ENCODE results near the gene STOML1.

The STOML1 gene

GRCh38 chr15:74019734-74020133 lies 27.6 kb upstream of the STOML1 start:
- DNase-seq (ENCODE audit: low spot score) = no peak
- no peak for FAIRE-seq

GRCh38 chr15:74013374-74013894 lies 21.3 kb upstream of the STOML1 start:
- FAIRE-seq = no peak
- DNase-seq (ENCODE audit: low spot score) = no peak

GRCh38 chr15:74011610-74012009 lies 19.5 kb upstream of the STOML1 start:
- FAIRE-seq = no peak
- no peak for DNase-seq (ENCODE audit: low spot score)

- no peak for DNase-seq (ENCODE audit: low spot score)
- FAIRE-seq = no peak
Measured at GRCh38 chr15:74010929-74011540, 18.9 kb upstream of the STOML1 start.

- FAIRE-seq (no peak), DNase-seq (ENCODE audit: low spot score) (no peak)
Measured at GRCh38 chr15:74008901-74009300, 16.8 kb upstream of the STOML1 start.

GRCh38 chr15:74007820-74008371 lies 15.8 kb upstream of the STOML1 start:
- FAIRE-seq (no peak), DNase-seq (ENCODE audit: low spot score) (no peak)

GRCh38 chr15:74006774-74007639 lies 14.9 kb upstream of the STOML1 start:
- DNase-seq (ENCODE audit: low spot score) (no peak), FAIRE-seq (no peak)

- DNase-seq (ENCODE audit: low spot score) (no peak), FAIRE-seq (no peak)
Measured at GRCh38 chr15:73997986-73998385, 5.9 kb upstream of the STOML1 start.

- DNase-seq (ENCODE audit: low spot score) (peak; percentile 68), FAIRE-seq (peak; percentile 86)
Measured at GRCh38 chr15:73996939-73997338, 4.8 kb upstream of the STOML1 start.

GRCh38 chr15:73996267-73996666 lies 4.2 kb upstream of the STOML1 start:
- no peak for FAIRE-seq
- DNase-seq (ENCODE audit: low spot score) = no peak

- no peak for DNase-seq (ENCODE audit: low spot score)
- no peak for FAIRE-seq
Measured at GRCh38 chr15:73994912-73995622, 3.0 kb upstream of the STOML1 start.

- DNase-seq (ENCODE audit: low spot score) (peak; percentile 88), FAIRE-seq (peak; percentile 87)
Measured at GRCh38 chr15:73994413-73994883, 2.4 kb upstream of the STOML1 start, which contains the start of gene PML. Gene PML (plus strand): TSS chr15:73994716. CDS start chr15:73994813, 97 bp downstream.

- no peak for DNase-seq (ENCODE audit: low spot score)
- FAIRE-seq = no peak
Measured at GRCh38 chr15:73993211-73993994, 1.3 kb upstream of the STOML1 start.

GRCh38 chr15:73992594-73992898 lies 451 bp upstream of the STOML1 start:
- DNase-seq (ENCODE audit: low spot score) (no peak), FAIRE-seq (no peak)

- no peak for DNase-seq (ENCODE audit: low spot score)
- no peak for FAIRE-seq
Measured at GRCh38 chr15:73991260-73991659, 835 bp downstream of the STOML1 start.

- FAIRE-seq (no peak), DNase-seq (ENCODE audit: low spot score) (no peak)
Measured at GRCh38 chr15:73990250-73991005, 1.7 kb downstream of the STOML1 start.

GRCh38 chr15:73989001-73989798 lies 2.9 kb downstream of the STOML1 start:
- peak; percentile 91 for DNase-seq (ENCODE audit: low spot score)
- FAIRE-seq = peak; percentile 94

- DNase-seq (ENCODE audit: low spot score) (no peak), FAIRE-seq (no peak)
Measured at GRCh38 chr15:73988445-73988969, 3.6 kb downstream of the STOML1 start.
